SU-DHL-6 (cell line): Measurements from ENCODE around the gene ZSWIM5.

ENCODE experiments used
- H2AFZ ChIP-seq: fragments of 200-600 bp; sonication (generic); 2 replicates; pipeline ENCODE4 v1.6.1; 2014; ENCODE audit warnings: low read depth, mild to moderate bottlenecking, moderate library complexity, mixed read lengths, antibody characterized with exemption, low read length; ENCODE audit not compliant: severe bottlenecking
- H3F3A ChIP-seq: fragments of 200-600 bp; shearing (Covaris generic); 2 replicates; pipeline ENCODE4 v1.6.0; 2016; ENCODE audit warnings: antibody characterized with exemption, mild to moderate bottlenecking; ENCODE audit not compliant: insufficient read depth
- H3K27ac ChIP-seq: fragments of 200-600 bp; sonication (generic); 2 replicates; pipeline ENCODE4 v1.5.1; 2016; ENCODE audit warnings: low read depth, mild to moderate bottlenecking, low read length, moderate library complexity, mixed read lengths
- H3K27me3 ChIP-seq: fragments of 200-600 bp; sonication (generic), shearing (Covaris generic); 2 replicates; pipeline ENCODE4 v1.6.0; 2014; ENCODE audit warnings: mild to moderate bottlenecking, low read length
- H3K36me3 ChIP-seq: fragments of 200-600 bp; sonication (generic); 2 replicates; pipeline ENCODE4 v1.6.1; 2014; ENCODE audit warnings: mild to moderate bottlenecking, low read length, mixed read lengths
- H3K4me2 ChIP-seq: fragments of 300-600, 200-600 bp; shearing (Covaris generic), sonication (generic); 2 replicates; pipeline ENCODE4 v1.6.0; 2014; ENCODE audit warnings: low read length, low read depth, mild to moderate bottlenecking; ENCODE audit not compliant: poor library complexity, severe bottlenecking
- H3K4me3 ChIP-seq: fragments of 200-600 bp; sonication (generic); 2 replicates; pipeline ENCODE4 v1.5.1; 2014; ENCODE audit warnings: antibody characterized with exemption, low read length, mild to moderate bottlenecking, mixed read lengths; ENCODE audit not compliant: insufficient read depth, poor library complexity, severe bottlenecking
- H3K79me2 ChIP-seq: fragments of 200-600 bp; sonication (generic); 2 replicates; pipeline ENCODE4 v1.6.1; 2014; ENCODE audit warnings: mild to moderate bottlenecking, low read length, moderate library complexity; ENCODE audit not compliant: insufficient read depth
- H3K9ac ChIP-seq: fragments of 200-600 bp; sonication (generic); 2 replicates; pipeline ENCODE4 v1.7.0; 2014; ENCODE audit warnings: mild to moderate bottlenecking, low read length
- H3K9me2 ChIP-seq: fragments of 200-600 bp; sonication (generic); replicated peaks from 2 replicates; pipeline ENCODE4 v1.6.1; 2014; ENCODE audit warnings: low read length; ENCODE audit not compliant: insufficient read depth
- H3K9me3 ChIP-seq: fragments of 200-600 bp; sonication (generic); 2 replicates; pipeline ENCODE4 v1.6.1; 2014; ENCODE audit warnings: low read length, mixed read lengths; ENCODE audit not compliant: insufficient read depth
- H4K20me1 ChIP-seq: fragments of 200-600 bp; sonication (generic); 2 replicates; pipeline ENCODE4 v1.6.1; 2014; ENCODE audit warnings: low read depth, mild to moderate bottlenecking, antibody characterized with exemption, low read length, moderate library complexity, mixed read lengths
- EZH2phosphoT487 ChIP-seq: fragments of 200-600 bp; sonication (generic), shearing (Covaris generic); conservative IDR thresholded peaks from 2 replicates; pipeline ENCODE4 v1.6.1; 2018; ENCODE audit warnings: mild to moderate bottlenecking, antibody characterized with exemption, low read length, moderate library complexity, mixed read lengths
- TF ChIP-seq, protein P1 (sequence below): fragments of 200-600 bp; sonication (generic); IDR thresholded peaks from one replicate; pipeline ENCODE4 v1.5.1; 2017; ENCODE audit warnings: antibody characterized with exemption, mild to moderate bottlenecking, low read length, moderate library complexity; ENCODE audit not compliant: insufficient read depth, poor library complexity, severe bottlenecking

The ZSWIM5 gene

DNA sequence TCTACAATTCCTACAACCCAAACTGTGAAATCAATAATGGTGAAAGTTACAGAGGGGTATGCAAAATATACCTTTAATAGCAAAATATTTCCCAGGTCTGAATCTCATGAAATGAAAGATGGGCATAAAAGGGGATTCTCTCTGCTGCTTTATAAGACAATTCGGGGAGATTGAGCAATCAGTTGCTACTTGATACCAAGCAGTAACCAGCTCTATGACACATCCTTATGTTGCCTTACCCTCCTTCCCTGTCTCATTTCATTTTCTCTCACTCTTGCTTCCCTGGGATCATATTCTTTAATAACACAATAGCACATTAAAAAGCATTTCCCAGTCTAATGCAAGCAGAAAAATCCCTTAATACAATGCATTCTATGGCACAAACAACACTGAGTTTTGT is 29.0 kb downstream of the ZSWIM5 start:
- H3K27me3 ChIP-seq = no peaks in the 10 kb centered on the region
- TF ChIP-seq EZH2phosphoT487 = no peak
- TF ChIP-seq, protein P1, sequence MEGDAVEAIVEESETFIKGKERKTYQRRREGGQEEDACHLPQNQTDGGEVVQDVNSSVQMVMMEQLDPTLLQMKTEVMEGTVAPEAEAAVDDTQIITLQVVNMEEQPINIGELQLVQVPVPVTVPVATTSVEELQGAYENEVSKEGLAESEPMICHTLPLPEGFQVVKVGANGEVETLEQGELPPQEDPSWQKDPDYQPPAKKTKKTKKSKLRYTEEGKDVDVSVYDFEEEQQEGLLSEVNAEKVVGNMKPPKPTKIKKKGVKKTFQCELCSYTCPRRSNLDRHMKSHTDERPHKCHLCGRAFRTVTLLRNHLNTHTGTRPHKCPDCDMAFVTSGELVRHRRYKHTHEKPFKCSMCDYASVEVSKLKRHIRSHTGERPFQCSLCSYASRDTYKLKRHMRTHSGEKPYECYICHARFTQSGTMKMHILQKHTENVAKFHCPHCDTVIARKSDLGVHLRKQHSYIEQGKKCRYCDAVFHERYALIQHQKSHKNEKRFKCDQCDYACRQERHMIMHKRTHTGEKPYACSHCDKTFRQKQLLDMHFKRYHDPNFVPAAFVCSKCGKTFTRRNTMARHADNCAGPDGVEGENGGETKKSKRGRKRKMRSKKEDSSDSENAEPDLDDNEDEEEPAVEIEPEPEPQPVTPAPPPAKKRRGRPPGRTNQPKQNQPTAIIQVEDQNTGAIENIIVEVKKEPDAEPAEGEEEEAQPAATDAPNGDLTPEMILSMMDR = no peak
- H3K27ac ChIP-seq = no peak overlapping the region
- H3K4me2 ChIP-seq = no peak overlapping the region
- no peaks in the 10 kb centered on the region for H4K20me1 ChIP-seq
- no peaks in the 10 kb centered on the region for H3F3A ChIP-seq
- H2AFZ ChIP-seq = no peak overlapping the region
- no peaks in the 10 kb centered on the region for H3K36me3 ChIP-seq
- no peaks in the 10 kb centered on the region for H3K9me2 ChIP-seq
- no peak overlapping the region for H3K4me3 ChIP-seq
- H3K9ac ChIP-seq = no peak overlapping the region
- no peaks in the 10 kb centered on the region for H3K79me2 ChIP-seq
- no peaks in the 10 kb centered on the region for H3K9me3 ChIP-seq

DNA sequence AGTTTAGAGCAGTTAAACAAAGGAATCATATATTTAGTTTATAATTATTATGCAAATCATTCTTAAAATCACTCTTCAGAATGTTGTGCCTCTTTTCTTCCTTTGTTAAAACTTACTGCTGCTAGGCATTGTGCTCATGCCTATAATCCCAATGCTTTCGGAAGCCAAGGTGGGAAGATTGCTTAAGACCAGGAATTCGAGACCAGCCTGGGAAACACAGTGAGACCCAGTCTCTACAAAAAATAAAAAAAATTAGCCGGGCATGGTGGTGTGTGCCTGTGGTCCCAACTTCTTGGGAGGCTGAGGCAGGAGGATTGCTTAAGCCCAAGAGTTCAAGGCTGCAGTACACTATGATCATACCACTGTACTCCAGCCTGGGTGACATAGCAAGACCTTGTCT is 33.6 kb downstream of the ZSWIM5 start:
- no peaks in the 10 kb centered on the region for H3K9me2 ChIP-seq
- H3K27me3 ChIP-seq = no peaks in the 10 kb centered on the region
- no peak overlapping the region for H3K4me3 ChIP-seq
- H3F3A ChIP-seq = no peaks in the 10 kb centered on the region
- TF ChIP-seq, protein P1 = no peak
- no peak overlapping the region for H3K9ac ChIP-seq
- no peak overlapping the region for H3K27ac ChIP-seq
- H2AFZ ChIP-seq = no peak overlapping the region
- no peak overlapping the region for H3K4me2 ChIP-seq
- H3K79me2 ChIP-seq = no peaks in the 10 kb centered on the region
- H3K9me3 ChIP-seq = no peaks in the 10 kb centered on the region
- H4K20me1 ChIP-seq = no peaks in the 10 kb centered on the region
- no peaks in the 10 kb centered on the region for H3K36me3 ChIP-seq

DNA sequence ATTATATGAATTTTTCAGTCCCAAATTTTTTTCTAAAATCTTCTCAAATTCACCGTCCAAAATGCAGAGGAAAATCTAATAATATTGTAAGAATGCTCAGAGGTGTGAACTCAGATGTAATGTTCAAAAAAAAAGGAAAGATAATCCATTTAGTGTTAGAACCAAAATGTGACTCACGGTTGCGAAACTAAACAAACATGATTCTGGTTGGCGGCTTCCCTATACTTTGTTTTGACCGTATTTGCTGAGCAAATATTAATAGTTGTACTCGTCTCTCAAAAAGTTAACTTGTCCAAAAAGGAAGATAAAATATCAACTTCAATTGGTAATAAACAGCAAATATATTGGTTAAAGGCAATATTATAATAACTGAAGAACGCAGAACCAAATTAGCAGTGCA is 34.4 kb downstream of the ZSWIM5 start:
- no peaks in the 10 kb centered on the region for H3K9me2 ChIP-seq
- H3K36me3 ChIP-seq = no peaks in the 10 kb centered on the region
- no peaks in the 10 kb centered on the region for H3K9me3 ChIP-seq

More for the DNA sequence above, 34.4 kb downstream of the ZSWIM5 start:
- Histone ChIP-seq H3K79me2 (no peaks in the 10 kb centered on the region), H4K20me1 (no peaks in the 10 kb centered on the region), H3K4me2 (no peak overlapping the region), H3K4me3 (no peak overlapping the region), H3F3A (no peaks in the 10 kb centered on the region), H3K9ac (no peak overlapping the region), H2AFZ (no peak overlapping the region), H3K27ac (no peak overlapping the region), H3K27me3 (no peaks in the 10 kb centered on the region)
- no peak for TF ChIP-seq EZH2phosphoT487
- TF ChIP-seq, protein P1 = no peak
